Spleen (tissue), 7 donors: ENCODE results near the gene MAGEA11.
"Not testable (repeated sequence)": the region's sequence is repeated elsewhere in the genome, so short reads cannot be mapped to it uniquely, and the experiment has no call there.

ENCODE experiments used
- POLR2A ChIP-seq, 3 donors: fragments of 450-650 bp; IDR thresholded peaks; one replicate each; pipeline ENCODE4 v1.5.1; 2017; ENCODE audit warnings: antibody characterized with exemption in 3 of 3, mild to moderate bottlenecking in 1 of 3
- TF ChIP-seq, protein P1 (sequence below), 11 experiments: fragments of 200-600 bp in 7 of 11; fragments of 450-650 bp in 4 of 11; sonication (generic) in 4 of 11; IDR thresholded peaks in 8 of 11; conservative IDR thresholded peaks in 3 of 11; 1 replicate in 7 of 11; 2 replicates in 4 of 11; pipeline versions ENCODE4 v1.4.0 to v1.8.0; 2016 to 2021; ENCODE audit warnings: antibody characterized with exemption in 11 of 11, inconsistent platforms in 4 of 11, mild to moderate bottlenecking in 1 of 11
- donor health status: DM: no; HTN: no; CAD: no; lungs with moderate emphysema.
- donor health status: DM: no; HTN: no; CAD: no.
- donor health status: DM: no; HTN: no; CAD: no.

DNA sequence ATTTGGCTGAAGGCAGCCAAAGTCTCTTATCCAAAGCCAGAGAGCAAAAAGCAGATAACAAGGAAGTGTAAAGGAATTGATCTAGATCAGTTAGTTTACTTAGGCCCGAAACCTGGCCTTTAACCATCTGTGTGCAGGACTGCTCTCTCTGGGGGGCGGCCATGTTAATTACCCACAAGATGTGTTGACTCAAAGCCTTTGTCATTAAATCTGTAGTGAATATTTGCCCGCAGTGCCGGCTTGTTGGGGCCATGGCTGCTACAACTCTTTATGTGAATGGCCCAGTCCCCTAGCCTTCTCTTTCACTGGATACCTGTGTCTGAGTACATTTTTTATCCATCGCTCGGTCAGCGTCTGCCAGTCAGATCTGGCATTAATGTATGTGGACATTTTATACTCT, 15.4 kb downstream of the MAGEA11 start:
- TF ChIP-seq, protein P1, sequence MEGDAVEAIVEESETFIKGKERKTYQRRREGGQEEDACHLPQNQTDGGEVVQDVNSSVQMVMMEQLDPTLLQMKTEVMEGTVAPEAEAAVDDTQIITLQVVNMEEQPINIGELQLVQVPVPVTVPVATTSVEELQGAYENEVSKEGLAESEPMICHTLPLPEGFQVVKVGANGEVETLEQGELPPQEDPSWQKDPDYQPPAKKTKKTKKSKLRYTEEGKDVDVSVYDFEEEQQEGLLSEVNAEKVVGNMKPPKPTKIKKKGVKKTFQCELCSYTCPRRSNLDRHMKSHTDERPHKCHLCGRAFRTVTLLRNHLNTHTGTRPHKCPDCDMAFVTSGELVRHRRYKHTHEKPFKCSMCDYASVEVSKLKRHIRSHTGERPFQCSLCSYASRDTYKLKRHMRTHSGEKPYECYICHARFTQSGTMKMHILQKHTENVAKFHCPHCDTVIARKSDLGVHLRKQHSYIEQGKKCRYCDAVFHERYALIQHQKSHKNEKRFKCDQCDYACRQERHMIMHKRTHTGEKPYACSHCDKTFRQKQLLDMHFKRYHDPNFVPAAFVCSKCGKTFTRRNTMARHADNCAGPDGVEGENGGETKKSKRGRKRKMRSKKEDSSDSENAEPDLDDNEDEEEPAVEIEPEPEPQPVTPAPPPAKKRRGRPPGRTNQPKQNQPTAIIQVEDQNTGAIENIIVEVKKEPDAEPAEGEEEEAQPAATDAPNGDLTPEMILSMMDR (IDR thresholded peaks at IDR 0.05 in 8 of 11, conservative IDR thresholded peaks at IDR 0.05 in 3 of 11): not testable (repeated sequence)
- not testable (repeated sequence) for TF ChIP-seq POLR2A (IDR thresholded peaks at IDR 0.05)
